AG09309 (cell line): Measurements from ENCODE around the gene PIGS.

Experiments used
- DNase-seq: peaks from one replicate; pipeline ENCODE4 v3.0.0-alpha.2; 2010; ENCODE audit warnings: low read depth
- H3K4me3 ChIP-seq: 2 replicates; pipeline ENCODE4 v1.5.1; 2011; ENCODE audit warnings: mild to moderate bottlenecking, low read depth, low read length, moderate library complexity; ENCODE audit not compliant: control insufficient read depth
- CTCF ChIP-seq: IDR thresholded peaks from 2 replicates; pipeline ENCODE4 v1.5.1; 2011; ENCODE audit warnings: mild to moderate bottlenecking, low read depth, low read length, inconsistent platforms; ENCODE audit not compliant: insufficient read depth, control insufficient read depth; ENCODE audit errors: missing control alignments

Gene PIGS

DNA sequence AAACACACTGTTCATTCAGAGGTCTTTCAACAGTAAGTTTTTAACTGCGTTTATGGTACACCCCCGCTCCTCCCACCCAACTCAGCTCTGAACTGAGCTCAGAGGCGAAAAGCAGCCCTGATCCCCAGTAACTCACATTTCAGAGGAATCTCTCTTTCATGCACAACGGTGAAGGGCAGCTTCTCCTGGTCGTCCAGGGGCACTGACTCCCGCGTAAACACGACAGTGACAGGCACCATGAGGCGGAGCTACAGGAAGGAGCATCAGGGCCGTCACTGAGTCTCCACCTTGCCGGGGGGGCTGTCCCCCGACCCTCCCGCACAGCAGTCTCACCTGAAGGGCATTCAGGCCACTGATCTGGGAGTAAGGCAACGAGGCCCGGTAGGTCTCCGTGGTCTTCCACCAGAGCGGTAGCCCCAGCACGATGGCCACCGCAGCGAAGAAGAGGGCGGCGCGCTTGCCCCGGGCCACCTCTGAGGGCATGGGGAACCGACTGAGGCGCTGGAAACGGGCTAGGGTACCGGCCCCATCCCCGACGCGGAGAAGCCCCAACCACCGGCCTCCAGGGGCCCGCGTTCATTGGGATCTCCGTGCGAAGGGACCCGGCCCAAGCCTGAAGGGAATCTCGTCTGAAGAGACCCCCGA, 486 bp downstream of the PIGS start:
- no peak for TF ChIP-seq CTCF

GRCh38 chr17:28569446-28569845, 1.9 kb downstream of the PIGS start:
- no peak overlapping the region for H3K4me3 ChIP-seq
- no peak for TF ChIP-seq CTCF
- no peak for DNase-seq

More for the DNA sequence above, 486 bp downstream of the PIGS start:
- peak overlapping the region; percentile 91 for H3K4me3 ChIP-seq
- DNase-seq = no peak

- no peak for DNase-seq
- no peak for TF ChIP-seq CTCF
- no peak overlapping the region for H3K4me3 ChIP-seq
These were observed 3.7 kb downstream of the PIGS start for GRCh38 chr17:28567604-28568003.

DNA sequence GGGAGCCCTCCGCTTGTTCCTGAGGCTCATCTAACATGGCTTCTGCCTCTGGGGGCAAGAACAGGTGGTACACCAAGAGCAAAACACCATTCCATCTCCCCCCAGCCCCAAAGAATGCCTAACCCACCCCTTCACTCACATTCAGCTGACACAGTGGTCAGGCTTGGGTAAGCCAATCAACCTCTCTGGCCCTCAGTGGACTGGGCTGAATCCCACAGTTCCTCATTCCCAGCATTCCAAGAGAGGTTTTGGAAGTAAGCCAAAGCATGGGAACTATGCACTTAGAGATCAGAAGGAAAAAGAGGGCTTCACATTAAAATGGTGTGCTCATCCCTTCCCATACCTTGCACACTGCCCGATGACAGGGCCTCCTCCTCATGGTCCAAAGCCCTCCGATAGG, 7.8 kb downstream of the PIGS start:
- no peak for TF ChIP-seq CTCF
- no peak for DNase-seq
- H3K4me3 ChIP-seq = no peak overlapping the region

DNA sequence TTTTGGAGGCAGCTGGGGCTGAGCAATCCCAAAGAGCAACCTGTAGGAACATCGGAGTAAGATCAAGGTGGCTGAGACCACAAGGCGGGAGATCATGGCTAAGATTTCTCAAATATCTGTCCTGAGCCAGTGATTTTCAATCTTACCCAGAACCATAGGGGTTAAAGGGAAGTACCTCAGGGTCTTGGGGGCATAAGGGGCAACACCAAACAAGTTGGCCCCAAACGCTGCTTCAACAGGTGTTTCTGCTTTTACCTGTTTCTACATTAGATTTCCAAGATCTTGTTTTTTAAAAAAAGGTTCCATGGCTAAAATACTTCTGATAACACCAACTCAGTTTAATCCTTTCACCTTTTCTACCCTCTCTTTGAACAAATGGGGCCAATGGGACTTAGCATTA, 16.3 kb downstream of the PIGS start:
- TF ChIP-seq CTCF = no peak
- no peak for DNase-seq
- no peak overlapping the region for H3K4me3 ChIP-seq

- H3K4me3 ChIP-seq = no peak overlapping the region
- DNase-seq = no peak
- no peak for TF ChIP-seq CTCF
These were observed 16.8 kb downstream of the PIGS start for GRCh38 chr17:28554565-28554964.
